ENCODE results near the gene HOXA4. TPM values are rescaled to one million over a fixed set of nuclear protein-coding genes. Genes with fewer than 3 reads are reported as not detected.

The HOXA4 gene
- total and polyA plus RNA-seq, 10 of the 15 experiments (the other 5 are each of a cell fraction or from before 2014, with no cell fraction given) = 0.07 TPM; not detected in 9

DNA sequence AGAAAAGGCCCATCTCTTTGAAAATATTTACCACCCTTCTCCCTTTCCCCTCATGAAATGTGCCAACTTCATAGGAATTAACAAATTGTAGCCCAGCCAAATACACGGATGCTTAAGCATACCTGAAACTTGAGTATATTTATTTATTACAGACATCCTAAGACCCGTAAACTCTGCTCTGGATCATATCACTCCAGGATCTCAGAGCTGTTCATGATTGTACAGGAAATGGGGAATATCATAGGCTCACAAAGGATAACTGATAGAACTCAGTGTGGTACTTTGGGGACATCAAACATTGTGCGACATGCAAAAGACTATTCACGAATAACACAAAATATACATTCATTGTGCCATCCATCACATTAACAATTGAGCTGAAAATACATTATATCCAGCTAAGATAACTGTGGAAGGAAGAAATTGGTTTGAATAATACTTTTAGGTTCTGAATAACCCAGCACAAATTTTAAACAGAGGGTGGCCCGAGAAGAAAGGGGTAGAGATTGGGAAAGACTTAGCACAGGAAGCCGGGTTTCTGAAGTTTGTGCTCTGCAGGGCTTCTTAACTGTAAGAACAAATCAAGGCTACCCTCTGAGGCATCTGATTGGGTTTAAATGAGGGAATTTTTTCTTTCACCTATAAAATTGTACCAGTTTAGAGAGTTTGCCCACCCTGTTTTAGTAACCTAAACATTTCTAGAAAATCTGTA, 37.2 kb downstream of the HOXA4 start (continued):
- TF ChIP-seq, protein P1, sequence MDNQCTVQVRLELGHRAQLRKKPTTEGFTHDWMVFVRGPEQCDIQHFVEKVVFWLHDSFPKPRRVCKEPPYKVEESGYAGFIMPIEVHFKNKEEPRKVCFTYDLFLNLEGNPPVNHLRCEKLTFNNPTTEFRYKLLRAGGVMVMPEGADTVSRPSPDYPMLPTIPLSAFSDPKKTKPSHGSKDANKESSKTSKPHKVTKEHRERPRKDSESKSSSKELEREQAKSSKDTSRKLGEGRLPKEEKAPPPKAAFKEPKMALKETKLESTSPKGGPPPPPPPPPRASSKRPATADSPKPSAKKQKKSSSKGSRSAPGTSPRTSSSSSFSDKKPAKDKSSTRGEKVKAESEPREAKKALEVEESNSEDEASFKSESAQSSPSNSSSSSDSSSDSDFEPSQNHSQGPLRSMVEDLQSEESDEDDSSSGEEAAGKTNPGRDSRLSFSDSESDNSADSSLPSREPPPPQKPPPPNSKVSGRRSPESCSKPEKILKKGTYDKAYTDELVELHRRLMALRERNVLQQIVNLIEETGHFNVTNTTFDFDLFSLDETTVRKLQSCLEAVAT (IDR thresholded peaks at IDR 0.05) = no peak

DNA sequence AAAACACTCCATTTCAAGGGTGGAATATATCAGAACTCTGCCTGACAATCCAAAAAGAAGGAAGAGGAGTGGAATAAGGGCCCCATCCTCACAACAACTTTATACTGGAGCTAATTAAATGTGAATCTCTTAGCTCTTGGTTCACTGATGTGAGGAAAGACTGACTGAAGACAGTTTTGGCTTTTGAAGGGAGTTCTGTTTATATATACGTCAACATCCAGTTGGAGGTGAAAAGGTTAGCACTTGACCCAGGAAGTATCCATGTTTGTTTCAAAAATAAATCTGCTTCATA, 37.8 kb downstream of the HOXA4 start:
- intact Hi-C loops (cut with micrococcal nuclease; ENCODE audit: unreplicated experiment) = no loop called here
- in situ Hi-C loops (cut with MboI) = no loop called here
- CTCF ChIA-PET = interaction anchor here (0.8 to 3.4 kb wide), 3 partner anchors 10 to 239 kb away, joined by 3 to 18 read pairs (median 7); no protein-coding TSS in a partner anchor
- Histone ChIP-seq H3K9ac (ENCODE audit: control insufficient read depth, insufficient read depth, low read length) (no peak overlapping the region), H3K4me3 (no peak overlapping the region), H3K36me3 (ENCODE audit: control insufficient read depth in 2 of 2, insufficient read depth in 2 of 2, low read length in 1 of 2) (no peaks in the 10 kb centered on the region), H3K79me2 (ENCODE audit: control insufficient read depth, insufficient read depth, low read length) (no peaks in the 10 kb centered on the region), H4K20me1 (ENCODE audit: control insufficient read depth, insufficient read depth) (no peaks in the 10 kb centered on the region), H3K27ac (ENCODE audit: control insufficient read depth, insufficient read depth) (no peak overlapping the region), H3K4me1 (ENCODE audit: control insufficient read depth, insufficient read depth, low read length) (peaks cover 6% of the 10 kb centered on the region), H3K9me3 (replicated peaks; ENCODE audit: control insufficient read depth, insufficient read depth, low read length) (peaks cover 3% of the 10 kb centered on the region; the same call in 1 of the 3 replicates), H3K4me2 (ENCODE audit: control insufficient read depth, insufficient read depth) (no peak overlapping the region), H2AFZ (ENCODE audit: control insufficient read depth, low read depth, low read length) (no peak overlapping the region), H3K27me3 (replicated peaks in 1 of 2; ENCODE audit: control insufficient read depth in 2 of 2, insufficient read depth in 2 of 2, low read length in 1 of 2) (peaks cover 0 to 22% of the 10 kb centered on the region in 2 experiments; a peak in 3 of 4 replicates)
- ATAC-seq (no peak), DNase-seq (ENCODE audit: low read depth, low spot score) (no peak), FAIRE-seq (no peak)
- WGBS (ENCODE audit: insufficient coverage, insufficient replicate concordance, low lambda C conversion rate, missing lambda C conversion rate) = 92% methylated on average over 1 of the region's 1 CpG
- BruUV-seq (replicated peaks) = no TSS peak
- POLR2A ChIA-PET = interaction anchor here (0.6 to 1.6 kb wide), 4 partner anchors 9 to 1660 kb away, joined by 3 to 10 read pairs (median 4); no protein-coding TSS in a partner anchor
- RAD21 ChIA-PET (ENCODE audit: unreplicated experiment) = interaction anchor here (0.5 to 3.7 kb wide), 6 partner anchors 9 to 236 kb away, joined by 3 to 24 read pairs (median 3); no protein-coding TSS in a partner anchor
- SMC1A ChIA-PET (ENCODE audit: uncharacterized antibody, unreplicated experiment) = interaction anchor here (0.7 to 7.9 kb wide), 7 partner anchors 11 to 1850 kb away, joined by 3 to 110 read pairs (median 3); no protein-coding TSS in a partner anchor
- TF ChIP-seq, protein P2, sequence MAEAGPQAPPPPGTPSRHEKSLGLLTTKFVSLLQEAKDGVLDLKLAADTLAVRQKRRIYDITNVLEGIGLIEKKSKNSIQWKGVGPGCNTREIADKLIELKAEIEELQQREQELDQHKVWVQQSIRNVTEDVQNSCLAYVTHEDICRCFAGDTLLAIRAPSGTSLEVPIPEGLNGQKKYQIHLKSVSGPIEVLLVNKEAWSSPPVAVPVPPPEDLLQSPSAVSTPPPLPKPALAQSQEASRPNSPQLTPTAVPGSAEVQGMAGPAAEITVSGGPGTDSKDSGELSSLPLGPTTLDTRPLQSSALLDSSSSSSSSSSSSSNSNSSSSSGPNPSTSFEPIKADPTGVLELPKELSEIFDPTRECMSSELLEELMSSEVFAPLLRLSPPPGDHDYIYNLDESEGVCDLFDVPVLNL (IDR thresholded peaks at IDR 0.05; ENCODE audit: low read depth, low read length) = no peak
- TF ChIP-seq, protein P1 (IDR thresholded peaks at IDR 0.05) = no peak
- no peak for TF ChIP-seq ZNF24 (IDR thresholded peaks at IDR 0.05)
- no peak for TF ChIP-seq E2F8 (IDR thresholded peaks at IDR 0.05; ENCODE audit: low read depth, partially characterized antibody)
- no peak for TF ChIP-seq CBFB (IDR thresholded peaks at IDR 0.05; ENCODE audit: low read depth)
- no peak for TF ChIP-seq BCL11A (IDR thresholded peaks at IDR 0.05; ENCODE audit: low read depth, low read length)
- no peak for TF ChIP-seq POU2F2 (IDR thresholded peaks at IDR 0.05; ENCODE audit: borderline replicate concordance, low read depth, low read length)
- TF ChIP-seq PML (IDR thresholded peaks at IDR 0.05; ENCODE audit: low read length) = no peak
- TF ChIP-seq YBX1 (IDR thresholded peaks at IDR 0.05) = no peak
- no peak for TF ChIP-seq CHD2 (IDR thresholded peaks at IDR 0.05; ENCODE audit: borderline replicate concordance, low read depth, low read length)
- no peak for TF ChIP-seq SPI1 (IDR thresholded peaks at IDR 0.05; ENCODE audit: borderline replicate concordance, insufficient read depth, low read depth, low read length)
- no peak for TF ChIP-seq NR2F1 (conservative IDR thresholded peaks at IDR 0.05)
- no peak for TF ChIP-seq MYC (IDR thresholded peaks at IDR 0.05; ENCODE audit: insufficient read depth, insufficient read length, insufficient replicate concordance, low read length, severe bottlenecking)
- TF ChIP-seq FOXK2 (IDR thresholded peaks at IDR 0.05) = no peak
- no peak for TF ChIP-seq TCF7 (IDR thresholded peaks at IDR 0.05; ENCODE audit: borderline replicate concordance)
- no peak for TF ChIP-seq RAD21 (IDR thresholded peaks at IDR 0.05; ENCODE audit: insufficient read depth, low read depth, low read length)
